HG03095 (cell line): ENCODE results near the gene ERAS.

Source experiments
- ATAC-seq: cut with Tn5 transposase; IDR thresholded peaks from one replicate; pipeline ENCODE4 v1.9.1; 2021; ENCODE audit warnings: moderate library complexity; ENCODE audit not compliant: unreplicated experiment

ERAS gene, protein sequence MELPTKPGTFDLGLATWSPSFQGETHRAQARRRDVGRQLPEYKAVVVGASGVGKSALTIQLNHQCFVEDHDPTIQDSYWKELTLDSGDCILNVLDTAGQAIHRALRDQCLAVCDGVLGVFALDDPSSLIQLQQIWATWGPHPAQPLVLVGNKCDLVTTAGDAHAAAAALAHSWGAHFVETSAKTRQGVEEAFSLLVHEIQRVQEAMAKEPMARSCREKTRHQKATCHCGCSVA

DNA sequence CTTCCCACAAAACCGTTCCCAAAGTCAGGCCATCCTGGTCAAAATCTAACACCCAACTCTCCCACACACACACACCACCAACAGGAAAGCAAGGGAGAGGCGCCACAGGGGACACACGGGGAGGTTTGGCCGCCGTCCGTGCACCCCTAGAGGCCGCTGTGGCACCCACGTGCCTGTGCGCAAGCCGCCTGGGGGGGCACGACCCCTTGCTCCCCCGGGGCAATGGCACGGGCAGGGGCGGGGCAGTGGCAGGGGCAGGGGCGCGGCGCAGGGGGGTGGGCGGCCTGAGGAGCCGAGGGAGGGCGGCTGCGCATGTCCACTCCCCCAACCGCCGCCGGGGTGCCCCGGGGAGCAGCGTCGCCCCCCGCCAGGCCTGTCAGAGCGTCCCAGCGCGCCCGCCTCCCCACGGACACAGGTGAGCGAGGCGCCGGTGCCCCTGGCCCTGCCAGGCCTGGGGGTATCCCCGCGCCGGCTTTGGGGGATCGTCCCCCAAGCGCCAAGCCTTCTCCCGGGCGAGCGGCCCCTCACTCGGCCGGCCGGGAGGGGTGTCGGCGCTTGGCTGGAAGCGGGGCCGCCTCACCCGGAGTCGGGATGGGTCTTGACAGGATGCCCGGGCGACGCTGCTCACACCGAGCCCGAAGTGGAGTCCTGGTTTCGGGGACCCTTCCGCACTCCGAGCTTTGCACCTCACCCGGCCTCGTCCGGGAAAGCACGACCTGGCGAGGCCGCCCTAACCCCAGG is at the start of gene ERAS:
ERAS (plus strand) TSS at position 379 of the 741 bp plus-strand sequence. CDS start 2,611 bp downstream, outside the sequence.
- no peak for ATAC-seq

GRCh38 chrX:48776818-48777439 is 49.4 kb upstream of the ERAS start:
- no peak for ATAC-seq

- ATAC-seq: no peak
Measured at GRCh38 chrX:48779399-48779798, 46.9 kb upstream of the ERAS start.

DNA sequence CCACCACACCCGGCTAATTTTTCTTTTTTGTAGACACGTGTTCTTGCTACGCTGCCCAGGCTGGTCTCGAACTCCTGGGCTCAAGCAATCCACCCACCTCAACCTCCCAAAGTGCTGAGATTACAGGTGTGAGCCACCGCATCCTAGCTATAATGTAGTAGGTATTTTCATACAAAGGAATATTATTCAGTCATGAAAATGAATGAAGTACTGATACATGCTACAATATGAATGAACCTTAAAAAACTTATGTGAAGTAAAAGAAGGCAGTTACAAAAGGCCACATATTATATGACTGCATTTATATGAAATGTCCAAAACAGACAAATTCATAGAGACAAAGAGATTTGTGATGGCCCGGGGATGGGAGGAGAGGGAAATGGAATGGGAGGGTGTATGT is 44.6 kb upstream of the ERAS start:
- no peak for ATAC-seq

- no peak for ATAC-seq
Measured at GRCh38 chrX:48782216-48782615, 44.1 kb upstream of the ERAS start.

GRCh38 chrX:48782795-48783194 is 43.5 kb upstream of the ERAS start:
- no peak for ATAC-seq

DNA sequence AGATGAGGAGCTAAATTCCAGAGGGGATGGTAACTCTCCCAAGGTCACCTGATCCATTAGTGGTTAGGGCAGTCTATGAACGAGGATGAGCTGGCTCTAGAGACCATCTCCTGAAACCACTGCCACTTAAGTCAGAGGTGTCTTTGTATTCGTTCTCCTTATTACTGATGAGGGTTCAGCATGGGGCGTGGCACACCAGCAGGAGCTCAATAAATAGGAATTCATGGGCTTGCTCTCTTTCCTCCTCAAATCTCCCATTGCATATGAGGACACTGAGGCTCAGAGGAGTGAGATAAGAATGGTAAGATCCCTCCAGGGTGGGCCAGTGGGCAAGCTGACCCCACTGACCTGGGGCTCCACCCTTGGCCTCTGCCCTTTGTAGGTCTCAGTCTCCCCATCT is 41.6 kb upstream of the ERAS start:
- no peak for ATAC-seq

DNA sequence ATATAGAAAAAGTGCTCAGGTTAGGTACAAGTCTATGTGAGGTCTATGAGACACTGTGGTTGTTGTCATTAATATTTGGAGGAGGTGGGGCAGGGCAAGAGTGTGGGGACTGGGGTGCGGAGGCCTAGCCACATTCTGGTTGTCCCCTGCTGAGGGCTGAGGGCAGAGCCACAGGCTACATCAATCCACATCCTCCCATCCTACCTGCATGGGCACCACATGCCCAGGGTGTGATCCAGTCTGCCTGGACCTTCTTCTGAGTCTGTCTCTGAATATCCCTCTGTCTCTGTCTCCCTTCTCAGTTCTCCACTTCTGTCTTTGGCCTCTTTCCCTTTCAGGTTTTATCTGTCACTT is 41.1 kb upstream of the ERAS start:
- ATAC-seq: no peak

GRCh38 chrX:48785540-48786214 is 40.6 kb upstream of the ERAS start:
- no peak for ATAC-seq

DNA sequence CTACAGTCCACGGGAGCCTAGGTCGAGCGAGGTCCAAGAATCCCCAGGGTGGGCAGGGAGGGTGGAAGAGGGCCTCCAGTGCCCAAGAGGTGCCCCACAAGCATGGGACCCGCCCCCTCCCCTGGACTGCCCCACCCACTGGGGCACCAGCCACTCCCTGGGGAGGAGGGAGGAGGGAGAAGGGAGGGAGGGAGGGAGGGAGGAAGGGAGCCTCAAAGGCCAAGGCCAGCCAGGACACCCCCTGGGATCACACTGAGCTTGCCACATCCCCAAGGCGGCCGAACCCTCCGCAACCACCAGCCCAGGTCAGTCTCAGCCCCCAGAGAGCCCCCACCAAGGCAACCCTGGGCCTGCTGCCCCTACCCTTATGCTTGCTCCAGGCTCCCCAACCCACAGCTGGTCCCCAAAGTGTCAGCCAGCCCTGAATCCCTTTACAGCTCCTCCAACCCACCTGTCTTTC is 39.9 kb upstream of the ERAS start, which contains the start of gene GATA1:
GATA1 (plus strand) TSS at position 250 of the 460 bp plus-strand sequence. CDS start 4,520 bp downstream, outside the sequence.
- no peak for ATAC-seq

DNA sequence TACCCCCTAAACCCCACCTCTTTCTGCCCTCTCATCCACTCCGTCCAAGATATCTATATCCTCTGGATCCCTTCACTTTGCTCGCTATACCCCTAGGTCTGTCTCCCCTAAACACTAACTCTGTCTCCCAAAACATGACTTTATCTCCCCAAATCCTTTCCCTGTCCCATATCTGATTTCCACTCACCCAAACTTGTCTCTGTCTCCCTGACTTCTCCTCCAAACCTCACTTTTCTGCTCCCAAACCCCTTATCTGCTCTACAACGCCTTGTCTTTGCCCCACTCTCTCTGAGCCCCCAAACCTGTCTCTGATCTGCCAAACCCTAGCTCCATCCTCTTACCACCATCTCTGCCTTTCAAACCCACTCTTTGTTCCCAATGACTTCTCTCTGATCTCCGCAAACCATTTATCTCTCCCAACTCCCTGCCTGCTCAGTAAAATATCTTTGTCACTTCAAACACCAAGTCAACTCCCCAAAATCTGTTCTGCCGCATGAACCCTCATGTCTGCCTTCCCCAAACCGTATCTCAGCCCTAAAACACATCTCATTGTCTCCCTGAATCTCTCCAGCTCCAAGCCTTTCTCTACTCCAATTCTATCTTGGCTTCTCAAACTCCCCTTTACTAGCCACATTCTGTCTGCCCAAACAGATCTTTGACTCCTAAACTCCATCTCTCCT is 39.3 kb upstream of the ERAS start:
- no peak for ATAC-seq

DNA sequence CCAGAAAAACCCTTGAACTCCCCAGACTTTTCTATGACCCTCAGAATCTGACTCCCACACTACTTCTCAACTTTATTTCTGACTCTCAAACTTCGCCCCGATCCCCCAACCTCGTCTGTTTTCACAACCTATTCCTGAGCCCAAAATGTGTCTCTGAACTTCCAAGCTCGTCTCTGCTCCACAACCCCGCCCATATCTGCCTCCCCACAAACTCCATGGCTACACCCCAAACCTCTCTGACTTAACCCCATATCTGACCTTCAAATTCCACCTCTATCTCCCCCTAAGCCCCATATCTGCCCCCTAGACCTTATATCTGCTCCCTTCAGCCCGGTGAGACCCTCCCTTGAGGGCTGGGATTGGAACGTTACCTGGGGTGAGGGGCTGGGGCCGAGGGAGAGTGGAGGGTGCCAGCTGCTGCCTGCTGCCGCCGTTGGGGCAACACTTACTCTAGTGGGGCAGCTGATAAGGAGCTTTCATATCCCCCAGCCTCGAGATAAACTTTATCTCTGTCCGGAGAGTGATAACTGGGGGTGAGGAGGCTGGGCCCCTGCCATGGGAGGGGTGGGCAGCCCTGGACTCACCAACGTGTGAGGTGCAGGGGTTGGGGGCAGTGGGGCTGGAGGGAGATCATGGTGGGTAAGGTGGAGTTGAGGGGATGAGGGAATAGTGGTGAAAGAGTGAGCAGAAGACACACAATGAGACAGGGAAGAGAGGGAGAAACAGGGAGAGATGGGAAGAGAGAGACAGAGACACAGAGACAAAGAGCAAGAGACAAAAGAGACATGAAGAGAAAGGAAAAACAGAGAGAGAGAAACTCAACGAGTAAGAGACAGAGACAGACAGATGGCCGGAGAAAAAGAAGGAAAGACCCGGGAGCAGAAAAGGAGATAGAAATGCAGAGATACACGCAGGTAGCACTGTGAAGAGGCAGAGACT is 38.5 kb upstream of the ERAS start:
- no peak for ATAC-seq

DNA sequence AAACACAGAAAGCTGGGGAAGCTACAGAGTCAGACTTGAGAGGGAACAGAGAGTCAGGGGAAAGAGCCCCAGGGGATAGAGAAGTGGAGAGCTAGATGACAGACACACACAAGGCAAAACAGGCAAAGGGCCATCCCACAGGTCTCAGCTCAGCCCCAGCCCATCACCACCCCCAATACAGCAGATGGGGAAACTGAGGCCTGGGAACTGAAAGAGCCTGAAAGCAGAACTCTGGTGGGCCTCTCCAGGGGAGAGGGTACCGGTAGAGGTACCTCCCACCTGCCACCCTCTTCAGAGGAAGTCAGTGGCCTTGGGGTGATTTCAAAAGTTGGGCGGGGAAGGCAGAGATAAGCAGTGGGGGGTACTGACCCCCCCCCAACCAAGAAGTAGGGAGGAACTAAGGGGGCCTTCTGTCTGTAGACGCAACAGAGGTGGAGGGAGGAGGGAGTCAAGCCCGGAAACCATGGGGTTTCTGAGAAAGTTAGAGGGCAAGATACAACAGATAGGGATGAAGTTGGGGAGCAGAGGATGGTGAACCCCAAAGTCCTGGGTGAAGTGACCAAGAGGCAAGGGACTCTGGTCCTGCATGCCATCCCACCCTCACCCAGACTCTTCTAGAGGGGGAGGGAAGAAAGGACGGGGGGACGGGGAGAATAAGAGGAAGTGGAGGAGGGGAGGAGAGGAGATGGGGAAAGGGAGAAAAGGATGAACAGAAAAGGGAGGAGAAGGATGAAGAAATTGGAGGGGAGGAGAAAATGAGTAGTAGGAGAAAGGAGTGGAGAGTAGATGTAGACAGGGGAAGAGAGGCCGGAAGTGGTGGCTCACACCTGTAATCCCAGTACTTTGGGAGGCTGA is 36.7 kb upstream of the ERAS start:
- no peak for ATAC-seq

GRCh38 chrX:48790477-48790876 is 35.8 kb upstream of the ERAS start:
- no peak for ATAC-seq

GRCh38 chrX:48791063-48791820 is 35.1 kb upstream of the ERAS start:
- ATAC-seq: no peak

DNA sequence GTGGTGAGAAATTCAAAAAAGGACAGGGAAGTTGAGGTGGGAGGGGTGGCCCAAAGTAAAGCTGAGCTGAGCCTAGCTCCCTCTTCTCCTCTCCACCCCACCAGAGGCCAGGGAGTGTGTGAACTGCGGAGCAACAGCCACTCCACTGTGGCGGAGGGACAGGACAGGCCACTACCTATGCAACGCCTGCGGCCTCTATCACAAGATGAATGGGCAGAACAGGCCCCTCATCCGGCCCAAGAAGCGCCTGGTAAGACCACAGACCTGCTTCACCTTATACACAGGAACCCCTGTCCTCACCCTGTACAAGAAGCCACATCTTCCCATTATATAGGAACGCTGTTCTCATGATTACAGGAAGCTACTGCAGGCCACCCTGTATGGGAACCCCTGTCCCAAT is 34.1 kb upstream of the ERAS start:
- ATAC-seq: no peak

DNA sequence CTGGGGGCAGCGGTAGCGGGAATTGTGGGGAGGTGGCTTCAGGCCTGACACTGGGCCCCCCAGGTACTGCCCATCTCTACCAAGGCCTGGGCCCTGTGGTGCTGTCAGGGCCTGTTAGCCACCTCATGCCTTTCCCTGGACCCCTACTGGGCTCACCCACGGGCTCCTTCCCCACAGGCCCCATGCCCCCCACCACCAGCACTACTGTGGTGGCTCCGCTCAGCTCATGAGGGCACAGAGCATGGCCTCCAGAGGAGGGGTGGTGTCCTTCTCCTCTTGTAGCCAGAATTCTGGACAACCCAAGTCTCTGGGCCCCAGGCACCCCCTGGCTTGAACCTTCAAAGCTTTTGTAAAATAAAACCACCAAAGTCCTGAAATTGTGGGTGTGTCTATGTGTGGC is 32.4 kb upstream of the ERAS start:
- no peak for ATAC-seq

- ATAC-seq: no peak
Measured at GRCh38 chrX:48794340-48794910, 31.9 kb upstream of the ERAS start.
